Fibroblast of skin of right biceps (primary cell): ENCODE data around the gene PHACTR1.

ENCODE experiments used
- DNase-seq: peaks from one replicate; pipeline ENCODE4 v3.0.0-alpha.2; 2013

The PHACTR1 gene

GRCh38 chr6:13166916-13167315 is 450.3 kb downstream of the PHACTR1 start:
- no peak for DNase-seq

- no peak for DNase-seq
Observed at GRCh38 chr6:13172291-13172690, 455.7 kb downstream of the PHACTR1 start.

GRCh38 chr6:13175087-13175486 is 458.5 kb downstream of the PHACTR1 start:
- DNase-seq = no peak

- DNase-seq = no peak
Observed at GRCh38 chr6:13175759-13176158, 459.2 kb downstream of the PHACTR1 start.

- no peak for DNase-seq
Observed at GRCh38 chr6:13177664-13178063, 461.1 kb downstream of the PHACTR1 start.

GRCh38 chr6:13178107-13178506 is 461.5 kb downstream of the PHACTR1 start:
- DNase-seq = no peak

GRCh38 chr6:13180538-13180937 is 464.0 kb downstream of the PHACTR1 start:
- no peak for DNase-seq

- DNase-seq = no peak
Observed at GRCh38 chr6:13181393-13181792, 464.8 kb downstream of the PHACTR1 start.

- peak; percentile 22 for DNase-seq
Observed at GRCh38 chr6:13183415-13184088, 467.0 kb downstream of the PHACTR1 start.

GRCh38 chr6:13184089-13184468 is 467.5 kb downstream of the PHACTR1 start:
- DNase-seq = no peak

GRCh38 chr6:13184547-13184946 is 468.0 kb downstream of the PHACTR1 start:
- no peak for DNase-seq

- DNase-seq = no peak
Observed at GRCh38 chr6:13186861-13187260, 470.3 kb downstream of the PHACTR1 start.

GRCh38 chr6:13187692-13188091 is 471.1 kb downstream of the PHACTR1 start:
- DNase-seq = no peak

- DNase-seq = no peak
Observed at GRCh38 chr6:13188306-13188705, 471.7 kb downstream of the PHACTR1 start.

- DNase-seq = no peak
Observed at GRCh38 chr6:13189710-13190109, 473.1 kb downstream of the PHACTR1 start.

- peak; percentile 58 for DNase-seq
Observed at GRCh38 chr6:13190376-13190775, 473.8 kb downstream of the PHACTR1 start.

GRCh38 chr6:13191461-13191860 is 474.9 kb downstream of the PHACTR1 start:
- DNase-seq = no peak

- DNase-seq = peak; percentile 70
Observed at GRCh38 chr6:13194852-13195251, 478.3 kb downstream of the PHACTR1 start.

- no peak for DNase-seq
Observed at GRCh38 chr6:13195803-13196202, 479.2 kb downstream of the PHACTR1 start.

GRCh38 chr6:13198168-13198567 is 481.6 kb downstream of the PHACTR1 start:
- no peak for DNase-seq

- DNase-seq = no peak
Observed at GRCh38 chr6:13201336-13201735, 484.8 kb downstream of the PHACTR1 start.

- DNase-seq = no peak
Observed at GRCh38 chr6:13203145-13203544, 486.6 kb downstream of the PHACTR1 start.

- DNase-seq = no peak
Observed at GRCh38 chr6:13205106-13205505, 488.5 kb downstream of the PHACTR1 start.

- DNase-seq = no peak
Observed at GRCh38 chr6:13212096-13212495, 495.5 kb downstream of the PHACTR1 start.

GRCh38 chr6:13212538-13212937 is 496.0 kb downstream of the PHACTR1 start:
- no peak for DNase-seq
